Natural killer cell (primary cell): Measurements from ENCODE around the gene NAALADL2. TPM values are rescaled to one million over a fixed set of nuclear protein-coding genes. Genes with fewer than 3 reads are reported as not detected.
"Not testable (repeated sequence)": the region's sequence is repeated elsewhere in the genome, so short reads cannot be mapped to it uniquely, and the experiment has no call there.

ENCODE experiments used
- ATAC-seq, 3 donors: fragments of 150-1000 bp in 2 of 3; fragments of 200-7000 bp in 1 of 3; cut with Tn5 transposase; 1 replicate in 1 of 3; 2 replicates in 2 of 3; pipeline ENCODE4 v1.10.0; 2021; ENCODE audit warnings: mild to moderate bottlenecking in 2 of 3, moderate library complexity in 2 of 3
- DNase-seq, 2 donors: peaks; one replicate each; pipeline versions ENCODE4 v3.0.0 to v3.0.0-alpha.2; 2013 to 2021; ENCODE audit warnings: mixed read lengths in 1 of 2
- H3K27ac ChIP-seq: one replicate; pipeline ENCODE4 v1.5.1; 2013; ENCODE audit warnings: mild to moderate bottlenecking, low read length
- H3K27me3 ChIP-seq: one replicate; pipeline ENCODE4 v1.6.1; 2013; ENCODE audit warnings: low read length; ENCODE audit not compliant: control insufficient read depth, insufficient read depth
- H3K36me3 ChIP-seq: one replicate; pipeline ENCODE4 v1.6.1; 2013; ENCODE audit warnings: low read length; ENCODE audit not compliant: control insufficient read depth, insufficient read depth
- H3K4me1 ChIP-seq: one replicate; pipeline ENCODE4 v1.6.1; 2013; ENCODE audit warnings: low read length; ENCODE audit not compliant: control insufficient read depth, insufficient read depth
- H3K4me3 ChIP-seq: one replicate; pipeline ENCODE4 v1.5.1; 2013; ENCODE audit warnings: low read length
- H3K9me3 ChIP-seq: one replicate; pipeline ENCODE4 v1.6.1; 2013; ENCODE audit warnings: low read length; ENCODE audit not compliant: control insufficient read depth, insufficient read depth
- H3K27ac Mint-ChIP-seq, 2 donors: one replicate each; pipeline ENCODE4 v1.8.0; 2022; ENCODE audit warnings: mild to moderate bottlenecking in 2 of 2, mixed read lengths in 2 of 2, moderate library complexity in 1 of 2
- H3K27me3 Mint-ChIP-seq, 2 donors: one replicate each; pipeline ENCODE4 v1.8.0; 2022; ENCODE audit warnings: low read depth in 2 of 2, mixed read lengths in 2 of 2
- H3K36me3 Mint-ChIP-seq: one replicate; pipeline ENCODE4 v1.8.0; 2022; ENCODE audit warnings: mixed read lengths
- H3K4me1 Mint-ChIP-seq, 2 donors: one replicate each; pipeline ENCODE4 v1.8.0; 2022; ENCODE audit warnings: mixed read lengths in 2 of 2
- H3K4me3 Mint-ChIP-seq: one replicate; pipeline ENCODE4 v1.8.0; 2022; ENCODE audit warnings: mild to moderate bottlenecking, moderate library complexity, mixed read lengths
- H3K9me3 Mint-ChIP-seq, 2 donors: one replicate each; pipeline ENCODE4 v1.8.0; 2022; ENCODE audit warnings: mixed read lengths in 2 of 2
- CTCF ChIP-seq: fragments of 200-600 bp; IDR thresholded peaks from one replicate; pipeline ENCODE4 v1.8.0; 2022; ENCODE audit warnings: antibody characterized with exemption
- WGBS: methylation state at CpG from one replicate; pipeline ENCODE4 v1.1.7; 2013; ENCODE audit warnings: missing lambda C conversion rate; ENCODE audit not compliant: insufficient coverage; 5-methylcytosine and 5-hydroxymethylcytosine counted together
- intact Hi-C: fragments of 100-400 bp; cut with micrococcal nuclease; formaldehyde crosslinking; loops from one replicate; pipeline ENCODE4 v1.14.2; 2022
- total RNA-seq, 4 donors: library from RNA; stranded (reverse); fragments of 120-200 nt in 1 of 4; gene quantifications; one replicate each; pipeline versions ENCODE4 v1.2.3 to v1.2.4, GENCODE V29; 2013 to 2022

The NAALADL2 gene
- total RNA-seq, 3 donors from 2014 or later (not counting 1 experiment from before 2014, with no cell fraction given), result not detected

DNA sequence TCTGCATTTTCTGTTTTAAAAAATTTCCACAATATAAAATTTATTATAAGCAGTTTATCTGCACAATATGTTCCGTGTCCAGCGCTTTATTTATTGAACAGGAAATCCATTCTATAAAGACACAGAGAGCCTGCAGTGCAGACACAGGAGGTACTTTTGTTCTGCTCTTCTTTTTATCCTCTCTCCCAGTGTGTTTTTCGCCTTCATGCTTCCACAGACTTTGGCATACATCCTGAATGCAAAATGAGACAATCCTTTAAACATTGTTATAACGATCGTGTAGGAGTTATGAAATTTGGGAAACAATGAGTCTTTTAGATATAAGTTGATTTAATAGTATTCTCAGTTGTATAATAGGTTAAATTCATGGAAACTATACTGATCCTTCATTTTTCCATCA, 749.2 kb downstream of the NAALADL2 start:
- Mint-ChIP-seq H3K27me3 (no peaks in the 10 kb centered on the region), H3K36me3 (no peaks in the 10 kb centered on the region), H3K4me3 (no peak overlapping the region), H3K27ac (no peak overlapping the region), H3K9me3 (peaks cover 9 to 31% of the 10 kb centered on the region in 2 donors), H3K4me1 (no peaks in the 10 kb centered on the region)
- 88% methylated on average over 3 of the region's 5 CpGs for WGBS
- intact Hi-C loops, result no loop called here
- Histone ChIP-seq H3K9me3 (no peaks in the 10 kb centered on the region), H3K4me1 (no peaks in the 10 kb centered on the region), H3K4me3 (no peak overlapping the region), H3K27ac (no peak overlapping the region), H3K27me3 (no peaks in the 10 kb centered on the region), H3K36me3 (no peaks in the 10 kb centered on the region)
- TF ChIP-seq CTCF, result no peak
- ATAC-seq (no peak), DNase-seq (no peak)

DNA sequence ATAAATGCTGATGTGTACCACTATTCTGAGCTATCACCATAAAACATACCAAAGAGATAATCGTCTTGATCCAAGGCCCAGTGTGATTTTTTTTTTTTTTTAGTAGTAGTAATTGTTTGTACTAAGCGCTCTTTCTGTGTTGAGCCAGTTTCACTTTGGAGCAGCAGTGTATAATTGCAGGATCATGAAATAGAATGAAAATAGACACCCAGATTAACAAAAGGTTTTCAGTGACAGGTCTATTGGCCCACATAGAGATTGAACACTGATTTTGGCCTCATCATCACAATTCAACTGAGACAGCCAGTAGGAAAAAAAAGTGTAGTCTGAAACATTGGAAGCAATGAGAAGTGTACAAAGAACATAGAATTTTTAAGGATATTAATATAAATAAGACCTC, 749.8 kb downstream of the NAALADL2 start:
- WGBS, result 100% methylated on average over 1 of the region's 2 CpGs
- Histone ChIP-seq H3K27ac (no peak overlapping the region), H3K4me3 (no peak overlapping the region), H3K36me3 (no peaks in the 10 kb centered on the region), H3K27me3 (no peaks in the 10 kb centered on the region), H3K9me3 (no peaks in the 10 kb centered on the region), H3K4me1 (no peaks in the 10 kb centered on the region)
- Mint-ChIP-seq H3K4me3 (no peak overlapping the region), H3K36me3 (no peaks in the 10 kb centered on the region), H3K27ac (no peak overlapping the region), H3K4me1 (no peaks in the 10 kb centered on the region), H3K9me3 (peaks cover 9 to 30% of the 10 kb centered on the region in 2 donors), H3K27me3 (no peaks in the 10 kb centered on the region)
- intact Hi-C loops, result no loop called here
- ATAC-seq (no peak), DNase-seq (no peak)
- TF ChIP-seq CTCF, result no peak

GRCh38 chr3:175612487-175613196, 753.5 kb downstream of the NAALADL2 start:
- Histone ChIP-seq H3K4me3 (no peak overlapping the region), H3K36me3 (no peaks in the 10 kb centered on the region), H3K27me3 (no peaks in the 10 kb centered on the region), H3K9me3 (peaks cover 5% of the 10 kb centered on the region), H3K27ac (no peak overlapping the region), H3K4me1 (no peaks in the 10 kb centered on the region)
- 94% methylated on average over 4 of the region's 6 CpGs for WGBS
- H3K36me3 Mint-ChIP-seq, result no peaks in the 10 kb centered on the region
- H3K4me1 Mint-ChIP-seq, result no peaks in the 10 kb centered on the region
- no peak overlapping the region for H3K4me3 Mint-ChIP-seq
- intact Hi-C loops, result no loop called here
- ATAC-seq (no peak), DNase-seq (no peak)
- no peaks in the 10 kb centered on the region for H3K27me3 Mint-ChIP-seq
- H3K9me3 Mint-ChIP-seq, result peaks cover 4 to 23% of the 10 kb centered on the region in 2 donors
- H3K27ac Mint-ChIP-seq, result no peak overlapping the region
- no peak for TF ChIP-seq CTCF

GRCh38 chr3:175614107-175614506, 755.0 kb downstream of the NAALADL2 start:
- H3K4me1 ChIP-seq, H3K27me3 ChIP-seq, H3K27me3 Mint-ChIP-seq, H3K36me3 Mint-ChIP-seq, intact Hi-C loops, DNase-seq, H3K4me3 Mint-ChIP-seq, H3K27ac ChIP-seq, H3K4me3 ChIP-seq, H3K36me3 ChIP-seq, H3K27ac Mint-ChIP-seq, ATAC-seq, H3K4me1 Mint-ChIP-seq: not testable (repeated sequence)
- WGBS, result 91% methylated on average over 6 of the region's 9 CpGs
- peaks cover 7 to 24% of the 10 kb centered on the region in 2 donors for H3K9me3 Mint-ChIP-seq
- H3K9me3 ChIP-seq, result peaks cover 13% of the 10 kb centered on the region
